K562 (cell line): ENCODE data around the gene SSR4. TPM values are rescaled to one million over a fixed set of nuclear protein-coding genes. Genes with fewer than 3 reads are reported as not detected.

Experiments used
- BCOR ChIP-seq: fragments of 450-650 bp; IDR thresholded peaks from 2 replicates; pipeline ENCODE4 v1.6.1; 2016
- FOXM1 ChIP-seq, 2 experiments: fragments of 450-650 bp in 1 of 2; sonication (generic) in 1 of 2; formaldehyde crosslinking in 1 of 2; IDR thresholded peaks; 2 replicates each; pipeline versions ENCODE4 v1.6.1 to v1.9.0; 2017 to 2022; ENCODE audit warnings: low read depth in 2 of 2, mild to moderate bottlenecking in 2 of 2, missing genetic modification reagents in 1 of 2, moderate library complexity in 1 of 2
- GATAD2A ChIP-seq: fragments of 450-650 bp; IDR thresholded peaks from 2 replicates; pipeline ENCODE4 v1.6.1; 2017
- HCFC1 ChIP-seq: IDR thresholded peaks from 2 replicates; pipeline ENCODE4 v1.6.1; 2012; ENCODE audit warnings: low read depth, low read length, improper control_type of control experiment
- HMBOX1 ChIP-seq: sonication (generic); IDR thresholded peaks from 2 replicates; pipeline ENCODE4 v1.6.1; 2016
- IRF2 ChIP-seq: sonication (generic); formaldehyde crosslinking; IDR thresholded peaks from 2 replicates; pipeline ENCODE4 v1.8.1; 2022; ENCODE audit warnings: mild to moderate bottlenecking, missing genetic modification reagents
- KDM2B ChIP-seq: fragments of 250-450 bp; sonication (Bioruptor Pico); IDR thresholded peaks from 2 replicates; pipeline ENCODE4 v1.8.0; 2021; ENCODE audit warnings: mild to moderate bottlenecking, moderate library complexity
- LCOR ChIP-seq: sonication (generic); formaldehyde crosslinking; IDR thresholded peaks from 2 replicates; pipeline ENCODE4 v1.8.0; 2022; ENCODE audit warnings: mild to moderate bottlenecking, missing genetic modification reagents
- MEIS2 ChIP-seq: fragments of 450-650 bp; IDR thresholded peaks from 2 replicates; pipeline ENCODE4 v1.6.1; 2014; ENCODE audit warnings: mild to moderate bottlenecking; ENCODE audit not compliant: partially characterized antibody
- NBN ChIP-seq: fragments of 450-650 bp; IDR thresholded peaks from 2 replicates; pipeline ENCODE4 v1.6.1; 2016; ENCODE audit warnings: low read depth, mild to moderate bottlenecking
- NCOA6 ChIP-seq: fragments of 450-650 bp; IDR thresholded peaks from 2 replicates; pipeline ENCODE4 v1.6.1; 2017; ENCODE audit warnings: mild to moderate bottlenecking
- NFE2L1 ChIP-seq: fragments of 450-650 bp; IDR thresholded peaks from 2 replicates; pipeline ENCODE4 v1.6.1; 2016; ENCODE audit warnings: missing genetic modification characterization, low read depth, mild to moderate bottlenecking, missing compliant biosample characterization, moderate library complexity, borderline replicate concordance
- NFIC ChIP-seq: fragments of 450-650 bp; IDR thresholded peaks from 2 replicates; pipeline ENCODE4 v1.6.1; 2017; ENCODE audit warnings: mild to moderate bottlenecking, inconsistent platforms
- NFRKB ChIP-seq: fragments of 450-650 bp; IDR thresholded peaks from 2 replicates; pipeline ENCODE4 v1.6.1; 2016; ENCODE audit warnings: low read depth
- OTX1 ChIP-seq: fragments of 450-650 bp; formaldehyde crosslinking; IDR thresholded peaks from 2 replicates; pipeline ENCODE4 v1.4.0; 2022; ENCODE audit warnings: mild to moderate bottlenecking
- RBM34 ChIP-seq: fragments of 200-400 bp; formaldehyde crosslinking; IDR thresholded peaks from 2 replicates; pipeline ENCODE4 v1.6.1; 2018; ENCODE audit warnings: low read length, borderline replicate concordance; ENCODE audit not compliant: insufficient read depth
- SRSF3 ChIP-seq: fragments of 200-400 bp; formaldehyde crosslinking; IDR thresholded peaks from 2 replicates; pipeline ENCODE4 v1.6.1; 2016; ENCODE audit warnings: mild to moderate bottlenecking, low read length, moderate library complexity; ENCODE audit not compliant: insufficient read depth
- STAT5A ChIP-seq: IDR thresholded peaks from 2 replicates; pipeline ENCODE4 v1.6.1; 2012; ENCODE audit warnings: low read length, inconsistent platforms, borderline replicate concordance
- TAF1 ChIP-seq: IDR thresholded peaks from 2 replicates; pipeline ENCODE4 v1.6.1; 2011; ENCODE audit warnings: mild to moderate bottlenecking, low read length, moderate library complexity; ENCODE audit not compliant: insufficient read depth, control insufficient read depth, severe bottlenecking; ENCODE audit errors: extremely low read depth
- USF2 ChIP-seq: sonication (generic); formaldehyde crosslinking; IDR thresholded peaks from 2 replicates; pipeline ENCODE4 v1.5.0; 2020; ENCODE audit warnings: missing genetic modification reagents
- ZBTB33 ChIP-seq: sonication (generic); formaldehyde crosslinking; IDR thresholded peaks from 2 replicates; pipeline ENCODE4 v1.8.1; 2023; ENCODE audit warnings: mild to moderate bottlenecking, missing genetic modification reagents
- ZFX ChIP-seq: sonication (generic); formaldehyde crosslinking; IDR thresholded peaks from 2 replicates; pipeline ENCODE4 v1.8.0; 2022; ENCODE audit warnings: mild to moderate bottlenecking, missing genetic modification reagents, moderate library complexity
- ZNF561 ChIP-seq: fragments of 450-650 bp; formaldehyde crosslinking; conservative IDR thresholded peaks from 2 replicates; pipeline ENCODE4 v1.4.0; 2020; ENCODE audit warnings: mild to moderate bottlenecking, moderate library complexity
- ZNF77 ChIP-seq: fragments of 250-450 bp; sonication (Bioruptor Pico); IDR thresholded peaks from 2 replicates; pipeline ENCODE4 v1.5.0; 2020
- ZSCAN32 ChIP-seq: fragments of 450-650 bp; formaldehyde crosslinking; IDR thresholded peaks from 2 replicates; pipeline ENCODE4 v1.4.0; 2020; ENCODE audit warnings: mild to moderate bottlenecking, moderate library complexity
- polyA plus RNA-seq, 8 experiments: library from polyadenylated mRNA; depleted of rRNA in 4 of 8; stranded (reverse) in 5 of 8; unstranded in 3 of 8; fragments of >200 nt; fragmentation: Nextera tagmentation in 2 of 8; fragmentation: Illumina TruSeq in 1 of 8; extraction: Ambion mirVana in 2 of 8; extraction: Trizol in 1 of 8; gene quantifications; 2 replicates each; pipeline versions ENCODE4 v1.2.1 to v1.2.3, GENCODE V29; 2011 to 2014; ENCODE audit warnings: inconsistent platforms in 1 of 8, missing spikeins in 1 of 8
- total RNA-seq, 7 experiments: library from RNA; depleted of rRNA in 6 of 7; stranded (reverse); fragments of >200 nt in 6 of 7; fragmentation: Illumina TruSeq in 2 of 7; extraction: Trizol in 2 of 7; gene quantifications; 2 replicates each; pipeline versions ENCODE4 v1.2.1 to v1.2.3, GENCODE V29; 2011 to 2021; ENCODE audit warnings: low replicate concordance in 1 of 7

Gene SSR4
- total and polyA plus RNA-seq, 9 of the 15 experiments (the other 6 are each of a cell fraction or from before 2014, with no cell fraction given): 146 to 492 (median 272) TPM

- TF ChIP-seq NBN (0 out of 2 replicates have a peak, but pooled peaks have one; percentile 26), OTX1 (CRISPR knock-in tag) (peak; percentile 58; the same call in 1 of the 2 replicates), RBM34 (no peak), ZBTB33 (CRISPR knock-in tag) (no peak), BCOR (no peak), MEIS2 (peak; percentile 33), NFE2L1 (tag) (no peak), STAT5A (no peak), LCOR (no peak), IRF2 (CRISPR knock-in tag) (no peak), FOXM1 (IDR thresholded peaks at IDR 0.05; ENCODE audit: low read depth) (no peak), FOXM1 (CRISPR knock-in tag; IDR thresholded peaks at IDR 0.05; ENCODE audit: low read depth) (no peak), NFRKB (peak; percentile 77; the same call in 1 of the 2 replicates), HMBOX1 (no peak), ZFX (CRISPR knock-in tag) (peak; percentile 26; the same call in 1 of the 2 replicates), ZNF77 (no peak), KDM2B (CRISPR knock-in tag) (no peak), NCOA6 (no peak), ZNF561 (CRISPR knock-in tag) (no peak), TAF1 (peak; percentile 37), GATAD2A (peak; percentile 54; the same call in 1 of the 2 replicates), ZSCAN32 (CRISPR knock-in tag) (no peak), HCFC1 (peak; percentile 23; the same call in 1 of the 2 replicates), NFIC (peak; percentile 37), SRSF3 (no peak), USF2 (CRISPR knock-in tag) (no peak)
Observed at GRCh38 chrX:153766098-153766817, 28.2 kb upstream of the SSR4 start (continued).
